NCI-H524 (cell line): ENCODE results near the gene SLC22A23.
A peak's percentile ranks its signal among the peaks of the same experiment; 100 is the strongest.

Experiments used
- DNase-seq, 2 experiments: peaks; one replicate each; lab custom pipeline; 2025; lab: John Stamatoyannopoulos, UW

SLC22A23 gene

GRCh38 chr6:3331971-3332370, 124.9 kb downstream of the SLC22A23 start:
- DNase-seq = no peak

- DNase-seq = no peak
These were observed 125.4 kb downstream of the SLC22A23 start for GRCh38 chr6:3331494-3331893.

- DNase-seq = no peak
These were observed 126.7 kb downstream of the SLC22A23 start for GRCh38 chr6:3330199-3330598.

- no peak for DNase-seq
These were observed 127.3 kb downstream of the SLC22A23 start for GRCh38 chr6:3329393-3330051.

- DNase-seq = no peak
These were observed 128.1 kb downstream of the SLC22A23 start for GRCh38 chr6:3328796-3329195.

GRCh38 chr6:3328145-3328544, 128.7 kb downstream of the SLC22A23 start:
- no peak for DNase-seq

GRCh38 chr6:3327403-3327802, 129.4 kb downstream of the SLC22A23 start:
- no peak for DNase-seq

- no peak for DNase-seq
These were observed 129.9 kb downstream of the SLC22A23 start for GRCh38 chr6:3326981-3327380.

- DNase-seq = no peak
These were observed 130.5 kb downstream of the SLC22A23 start for GRCh38 chr6:3326184-3326971.

GRCh38 chr6:3325210-3325609, 131.6 kb downstream of the SLC22A23 start:
- DNase-seq = peak in 1 of 2 experiments; percentile 24

GRCh38 chr6:3324262-3324942, 132.4 kb downstream of the SLC22A23 start:
- no peak for DNase-seq

- DNase-seq = no peak
These were observed 133.1 kb downstream of the SLC22A23 start for GRCh38 chr6:3323696-3324261.

GRCh38 chr6:3323148-3323547, 133.7 kb downstream of the SLC22A23 start:
- DNase-seq = no peak

GRCh38 chr6:3322366-3322890, 134.4 kb downstream of the SLC22A23 start:
- peak; percentile 72 to 77 for DNase-seq

GRCh38 chr6:3321875-3322274, 135.0 kb downstream of the SLC22A23 start:
- DNase-seq = no peak

GRCh38 chr6:3321042-3321441, 135.8 kb downstream of the SLC22A23 start:
- no peak for DNase-seq

- peak; percentile 91 to 93 for DNase-seq
These were observed 136.5 kb downstream of the SLC22A23 start for GRCh38 chr6:3320238-3320811.

- DNase-seq = no peak
These were observed 137.1 kb downstream of the SLC22A23 start for GRCh38 chr6:3319610-3320200.

GRCh38 chr6:3318821-3319540, 137.9 kb downstream of the SLC22A23 start:
- peak; percentile 19 to 49 for DNase-seq

- DNase-seq = no peak
These were observed 138.6 kb downstream of the SLC22A23 start for GRCh38 chr6:3318226-3318625.

GRCh38 chr6:3317741-3318211, 139.1 kb downstream of the SLC22A23 start:
- DNase-seq = no peak
